ENCODE data around the gene MLLT10.
A peak's percentile ranks its signal among the peaks of the same experiment; 100 is the strongest.
"Not testable (repeated sequence)": the region's sequence is repeated elsewhere in the genome, so short reads cannot be mapped to it uniquely, and the experiment has no call there.

MLLT10 gene

DNA sequence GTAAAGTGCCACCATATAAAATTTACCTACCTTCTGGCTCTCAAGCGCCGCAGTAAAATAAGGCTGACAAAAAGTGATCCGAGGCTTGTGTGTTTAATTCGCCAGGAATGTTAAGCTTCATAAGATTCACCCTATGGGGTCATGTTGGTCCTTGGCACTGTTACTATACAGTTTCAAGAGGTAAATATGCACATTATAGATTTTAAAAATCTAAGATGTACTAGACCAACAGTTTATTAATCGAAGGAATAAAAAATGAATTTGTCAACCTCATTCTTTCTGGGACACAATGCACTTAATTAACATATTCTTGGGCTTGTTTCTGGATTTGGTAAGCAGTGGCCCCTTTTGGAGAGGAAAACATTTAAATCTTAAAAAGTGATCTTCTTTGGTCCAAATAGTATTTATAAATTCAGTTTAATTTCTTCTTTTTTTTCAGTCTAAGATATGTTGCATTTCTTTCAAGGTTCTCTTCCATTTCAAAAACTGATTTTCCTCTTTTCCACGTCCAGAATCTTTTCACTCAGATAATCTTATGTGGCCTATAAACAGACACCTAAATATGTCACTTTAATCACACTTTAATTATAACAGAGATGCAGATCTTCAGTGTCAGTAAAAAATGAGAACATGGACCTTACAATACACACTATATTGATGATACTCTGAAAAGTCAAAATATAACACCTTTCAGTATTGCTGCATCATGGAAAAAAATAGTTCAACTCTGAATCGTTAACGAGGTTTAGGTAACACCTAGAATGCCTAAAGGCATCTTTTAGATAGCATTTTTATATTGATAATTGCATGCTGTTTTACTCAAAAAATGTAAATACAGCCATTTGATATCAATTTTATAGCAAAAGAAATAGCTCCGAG, 4.8 kb upstream of the MLLT10 start:
- no peak for DNase-seq

DNA sequence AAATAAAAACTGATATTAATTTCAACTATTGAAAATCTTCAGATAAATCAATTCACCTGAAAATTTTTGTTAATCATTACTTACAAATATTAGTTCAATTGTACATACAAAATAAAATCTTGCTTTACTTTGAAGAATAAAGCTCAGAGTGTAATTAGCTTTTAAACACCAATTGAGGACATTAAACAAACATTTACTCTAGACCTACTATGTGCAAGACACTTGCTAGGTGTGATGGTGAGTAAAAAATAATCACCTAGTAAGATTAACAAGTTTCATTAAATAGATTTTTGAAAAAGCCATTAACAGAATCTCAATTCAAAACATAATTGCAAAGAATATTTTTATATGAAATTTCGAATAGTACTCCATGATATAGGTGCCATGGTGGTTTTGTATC, 3.9 kb upstream of the MLLT10 start:
- no peak for DNase-seq

DNA sequence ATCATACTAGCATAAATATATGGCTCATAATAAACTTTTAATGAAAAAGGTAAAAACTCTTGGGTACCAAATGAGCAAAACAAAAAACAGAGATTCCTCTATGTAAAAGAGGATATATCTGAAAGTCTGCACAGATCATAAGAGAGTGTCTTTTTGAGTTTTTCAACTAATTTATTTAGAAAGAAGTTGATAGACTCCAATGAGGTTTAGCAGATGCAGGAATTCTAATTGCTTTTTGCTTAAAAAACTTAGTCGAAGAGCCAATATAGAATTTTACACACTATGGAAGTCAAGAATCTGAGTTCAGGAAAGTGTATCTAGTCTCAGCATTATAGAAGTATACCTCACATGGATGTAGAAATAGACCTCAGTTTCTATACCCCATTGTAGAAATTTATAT, 3.4 kb upstream of the MLLT10 start:
- no peak for DNase-seq

DNA sequence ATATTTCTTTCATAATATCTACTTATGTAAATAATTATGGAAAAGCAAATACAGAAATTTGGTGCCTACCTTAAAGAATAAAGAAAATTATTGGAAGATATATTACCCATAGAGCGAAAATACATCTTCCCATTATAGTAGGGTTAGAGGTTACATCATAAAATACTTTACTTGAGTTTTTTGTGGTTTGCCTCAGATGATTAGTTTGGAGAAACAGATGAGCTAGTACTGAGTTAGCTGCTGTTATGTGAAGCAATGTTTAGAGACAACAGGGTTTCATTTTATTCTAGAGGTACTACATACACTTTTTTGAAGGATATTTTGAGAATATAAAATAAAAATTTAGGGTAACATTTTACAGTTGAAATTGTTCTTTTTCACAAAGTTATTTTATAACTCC, 2.9 kb upstream of the MLLT10 start:
- no peak for DNase-seq

DNA sequence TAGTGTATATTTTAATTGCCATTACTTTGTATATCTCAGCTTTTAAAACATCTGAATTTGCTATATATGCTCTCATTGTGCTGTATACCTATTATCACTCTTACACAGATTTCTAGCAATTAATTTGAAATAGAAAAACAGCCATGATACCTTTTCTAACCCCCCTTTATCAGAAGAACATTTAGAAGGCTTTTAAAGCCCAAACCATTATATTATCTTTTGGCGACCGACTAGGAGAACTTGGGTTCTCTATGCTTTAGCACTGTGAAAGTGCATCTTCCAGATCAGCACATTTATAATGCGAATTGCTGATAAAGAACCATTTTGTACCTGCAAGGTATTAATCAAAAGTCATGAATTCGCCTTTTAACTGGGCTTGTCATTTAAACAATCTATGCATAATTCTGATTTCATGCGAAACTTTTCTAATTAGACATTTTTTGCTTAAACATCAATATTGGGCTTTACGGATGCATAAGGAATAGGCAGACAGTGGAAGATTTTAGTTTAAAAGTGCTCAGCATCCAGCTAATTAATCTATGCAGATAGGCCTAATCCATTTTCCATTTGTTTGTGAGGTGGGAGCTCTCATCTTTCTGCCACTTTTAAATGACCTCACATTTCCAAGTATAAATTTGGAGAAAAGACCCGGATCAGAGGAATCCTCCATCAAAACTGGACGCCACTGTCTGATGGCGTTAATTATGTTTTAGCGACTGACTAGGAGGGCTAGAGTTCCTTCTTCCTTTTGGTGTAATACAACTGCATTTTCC, 1.2 kb upstream of the MLLT10 start:
- DNase-seq: no peak

DNA sequence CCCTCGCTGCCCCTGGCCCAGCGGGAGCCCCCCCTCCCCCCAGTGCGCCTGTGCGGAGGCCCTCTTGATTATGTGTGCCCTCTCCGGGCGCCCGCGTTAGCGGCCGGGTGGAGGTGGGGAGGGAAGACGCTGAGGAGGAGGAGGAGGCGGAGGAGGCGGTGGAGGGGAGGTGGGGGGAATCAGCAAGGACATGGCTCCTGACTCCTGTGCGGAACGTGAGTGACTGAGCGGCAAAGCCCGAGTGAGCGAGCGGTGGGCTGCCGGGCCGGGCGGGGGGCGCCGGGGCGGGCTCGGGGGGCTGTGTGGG, 201 bp downstream of the MLLT10 start:
- no peak for DNase-seq

DNA sequence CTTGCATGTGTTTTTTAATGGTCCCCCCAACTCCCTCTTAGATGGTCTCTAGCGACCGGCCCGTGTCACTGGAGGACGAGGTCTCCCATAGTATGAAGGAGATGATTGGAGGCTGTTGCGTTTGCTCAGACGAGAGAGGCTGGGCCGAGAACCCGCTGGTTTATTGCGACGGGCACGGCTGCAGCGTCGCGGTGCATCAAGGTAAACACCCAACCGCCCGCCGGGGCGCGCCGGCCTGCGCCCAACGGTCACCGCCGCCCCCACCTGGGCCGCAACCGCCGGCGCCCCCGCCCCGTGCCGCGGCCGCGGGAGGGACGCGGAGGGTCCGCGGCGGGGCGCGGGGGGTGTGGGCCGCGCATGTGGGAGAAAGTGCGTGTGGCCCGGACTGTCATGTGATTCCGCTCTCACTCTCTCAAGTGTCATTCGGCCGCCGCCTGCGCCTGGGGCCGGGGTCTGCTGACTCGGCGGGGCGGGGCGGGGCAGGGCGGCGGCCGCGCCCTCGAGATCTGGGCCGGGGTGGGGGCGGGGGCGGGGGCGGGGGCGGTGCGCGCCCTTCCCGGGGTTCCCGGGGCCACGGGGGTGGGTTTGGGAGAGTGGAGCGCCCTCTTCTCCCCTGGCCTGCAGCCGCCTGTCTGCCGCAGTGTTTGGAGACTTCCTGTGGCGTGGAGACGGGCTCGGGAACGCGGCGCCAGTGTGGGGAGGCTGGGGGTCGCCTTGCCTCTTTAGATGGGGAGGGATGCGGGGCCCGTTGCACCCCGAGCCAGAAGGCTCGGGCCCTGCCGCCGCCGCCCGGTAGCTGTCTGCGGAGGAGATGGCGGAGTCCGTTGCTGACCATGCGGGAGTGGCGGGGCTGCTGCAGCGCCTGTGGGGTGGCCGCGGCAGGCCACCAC, 817 bp downstream of the MLLT10 start:
- DNase-seq: peak; percentile 36 to 38

DNA sequence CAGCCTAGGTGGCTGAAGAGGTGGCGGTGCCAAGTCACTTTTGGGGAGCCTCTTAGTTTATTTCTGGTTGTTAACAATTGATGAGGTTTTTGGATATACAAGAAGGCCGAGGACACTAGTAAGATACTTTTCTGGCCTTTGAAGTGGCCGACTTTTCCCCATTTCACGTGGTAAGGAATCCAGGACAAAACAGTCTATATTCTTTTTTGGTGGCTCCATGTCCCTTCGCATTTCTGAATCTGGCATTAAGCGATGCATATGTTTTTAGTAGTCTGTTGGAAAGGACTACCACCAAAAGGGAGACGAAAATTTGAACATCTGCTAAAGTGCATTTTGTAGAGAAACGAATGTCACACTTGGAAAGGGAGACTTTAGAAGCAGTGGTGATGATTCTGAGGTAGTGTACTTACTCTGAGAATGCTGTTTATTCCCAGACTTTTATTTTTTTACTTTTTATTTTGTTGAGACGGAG, 1.5 kb downstream of the MLLT10 start:
- no peak for DNase-seq

DNA sequence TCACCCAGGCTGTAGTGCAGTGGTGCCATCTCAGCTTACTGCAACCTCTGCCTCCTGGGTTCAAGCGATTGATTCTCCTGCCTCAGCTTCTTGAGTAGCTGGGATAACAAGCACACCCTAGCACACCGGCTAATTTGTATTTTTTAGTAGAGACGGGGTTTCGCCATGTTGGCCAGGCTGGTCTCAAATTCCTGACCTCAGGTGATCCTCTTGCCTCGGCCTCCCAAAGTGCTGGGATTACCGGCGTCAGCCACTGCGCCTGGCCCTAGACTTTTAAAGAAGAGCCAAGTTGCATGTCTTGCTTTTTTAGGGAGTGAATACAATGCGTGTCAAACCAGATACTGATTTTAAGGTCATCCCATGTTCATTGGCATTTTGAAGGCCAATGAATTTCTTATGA, 1.9 kb downstream of the MLLT10 start:
- not testable (repeated sequence) for DNase-seq

DNA sequence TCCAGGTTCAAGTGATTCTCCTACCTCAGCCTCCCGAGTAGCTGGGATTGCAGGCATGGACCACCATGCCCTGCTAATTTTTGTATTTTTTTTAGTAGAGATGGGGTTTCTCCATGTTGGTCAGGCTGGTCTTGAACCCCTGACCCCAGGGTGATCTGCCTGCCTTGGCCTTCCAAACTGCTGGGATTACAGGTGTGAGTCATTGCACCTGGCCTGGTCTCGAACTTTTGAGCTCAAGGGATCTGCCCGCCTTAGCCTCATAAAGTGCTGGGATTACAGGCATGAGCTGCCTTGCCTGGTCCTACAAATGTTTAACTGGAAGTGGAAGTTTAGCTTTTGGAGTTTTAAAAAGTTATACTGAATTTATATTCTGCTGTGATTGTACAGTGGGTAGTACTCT, 2.8 kb downstream of the MLLT10 start:
- DNase-seq: no peak

DNA sequence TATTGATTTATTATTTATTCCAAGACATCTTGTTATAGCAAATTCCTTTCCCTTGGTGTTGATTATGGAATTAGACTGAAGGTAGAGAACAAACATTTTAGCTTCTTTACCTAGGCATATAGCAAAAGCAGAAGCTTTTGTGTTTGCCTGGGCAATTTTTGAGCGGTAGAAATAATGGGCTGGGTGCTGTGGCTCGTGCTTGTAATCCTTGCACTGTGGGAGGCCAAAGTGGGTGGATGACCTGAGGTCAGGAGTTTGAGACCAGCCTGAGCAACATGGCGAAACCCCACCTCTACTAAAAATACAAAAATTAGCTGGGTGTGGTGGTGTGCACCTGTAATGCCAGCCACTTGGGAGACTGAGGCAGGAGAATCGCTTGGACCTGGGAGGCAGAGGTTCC, 6.7 kb downstream of the MLLT10 start:
- DNase-seq: not testable (repeated sequence)

DNA sequence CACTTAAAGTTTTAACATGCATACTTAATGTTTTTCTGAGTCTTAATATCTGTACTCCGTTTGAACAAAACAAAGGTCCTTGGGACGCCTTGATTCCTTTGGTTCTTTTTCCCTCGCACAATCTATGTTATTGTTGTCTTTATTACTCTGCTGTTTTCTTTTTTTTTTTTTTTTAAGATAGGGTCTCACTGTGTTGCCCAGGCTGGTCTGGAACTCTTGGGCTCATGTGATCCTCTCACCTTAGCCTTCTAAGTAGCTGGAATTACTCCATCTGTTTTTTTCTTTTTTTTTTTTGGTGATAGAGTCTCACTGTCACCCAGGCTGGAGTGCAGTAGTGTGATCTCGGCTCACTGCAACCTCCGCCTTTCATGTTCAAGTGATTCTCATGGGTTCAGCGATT, 13.2 kb downstream of the MLLT10 start:
- DNase-seq: no peak

DNA sequence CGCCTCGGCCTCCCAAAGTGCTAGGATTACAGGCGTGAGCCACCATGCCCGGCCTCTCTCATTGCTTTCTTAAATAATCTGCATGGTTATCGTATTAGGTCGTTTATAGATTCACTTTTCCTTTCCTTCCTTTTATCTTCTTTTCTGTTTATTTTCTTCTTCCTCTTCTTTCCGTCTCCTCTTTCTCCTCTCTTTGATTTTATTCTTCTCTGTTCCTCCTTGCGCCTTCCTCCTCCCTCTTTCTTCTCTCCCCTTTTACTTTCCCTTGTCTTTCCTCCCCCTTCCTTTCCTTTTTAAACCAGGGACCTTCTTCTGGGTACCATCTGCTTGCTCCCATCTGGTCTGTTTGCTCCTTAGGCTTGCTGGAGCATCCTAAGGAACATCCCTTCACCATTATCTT, 18.6 kb downstream of the MLLT10 start:
- no peak for DNase-seq

DNA sequence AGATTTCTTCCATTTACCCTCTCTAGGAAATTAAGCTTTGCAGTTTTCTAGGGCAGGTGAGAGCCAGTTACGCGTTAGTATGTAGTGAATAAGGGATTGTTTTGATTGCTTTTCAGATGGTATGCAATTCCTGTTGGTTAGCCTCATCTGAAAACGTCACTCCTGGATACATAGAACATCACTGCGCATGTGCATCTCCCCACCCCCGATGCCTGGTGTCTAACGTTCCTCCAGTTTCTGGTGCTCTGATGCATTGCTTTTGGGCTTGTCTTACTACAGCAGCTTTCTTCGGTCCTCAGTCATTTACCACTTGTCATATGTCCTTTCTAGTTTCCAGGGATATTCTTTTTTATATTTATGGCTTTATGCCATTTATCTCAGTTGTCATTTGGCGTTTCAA, 22.5 kb downstream of the MLLT10 start:
- DNase-seq: no peak

DNA sequence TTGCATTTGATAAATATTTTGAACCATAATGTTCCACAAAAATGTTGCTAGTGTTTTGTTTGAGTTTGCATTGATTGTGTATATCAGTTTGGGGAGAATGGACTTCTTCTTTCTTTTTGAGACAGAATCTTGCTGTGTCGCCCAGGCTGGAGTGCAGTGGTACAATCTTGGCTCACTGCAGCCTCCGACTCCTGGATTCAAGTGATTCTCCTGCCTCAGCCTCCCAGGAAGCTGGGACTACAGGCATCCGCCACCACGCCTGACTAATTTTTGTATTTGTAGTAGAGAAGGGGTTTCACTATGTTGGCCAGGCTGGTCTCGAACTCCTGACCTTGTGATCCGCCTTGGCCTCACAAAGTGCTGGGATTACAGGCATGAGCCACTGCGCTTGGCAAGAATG, 25.0 kb downstream of the MLLT10 start:
- DNase-seq: not testable (repeated sequence)

DNA sequence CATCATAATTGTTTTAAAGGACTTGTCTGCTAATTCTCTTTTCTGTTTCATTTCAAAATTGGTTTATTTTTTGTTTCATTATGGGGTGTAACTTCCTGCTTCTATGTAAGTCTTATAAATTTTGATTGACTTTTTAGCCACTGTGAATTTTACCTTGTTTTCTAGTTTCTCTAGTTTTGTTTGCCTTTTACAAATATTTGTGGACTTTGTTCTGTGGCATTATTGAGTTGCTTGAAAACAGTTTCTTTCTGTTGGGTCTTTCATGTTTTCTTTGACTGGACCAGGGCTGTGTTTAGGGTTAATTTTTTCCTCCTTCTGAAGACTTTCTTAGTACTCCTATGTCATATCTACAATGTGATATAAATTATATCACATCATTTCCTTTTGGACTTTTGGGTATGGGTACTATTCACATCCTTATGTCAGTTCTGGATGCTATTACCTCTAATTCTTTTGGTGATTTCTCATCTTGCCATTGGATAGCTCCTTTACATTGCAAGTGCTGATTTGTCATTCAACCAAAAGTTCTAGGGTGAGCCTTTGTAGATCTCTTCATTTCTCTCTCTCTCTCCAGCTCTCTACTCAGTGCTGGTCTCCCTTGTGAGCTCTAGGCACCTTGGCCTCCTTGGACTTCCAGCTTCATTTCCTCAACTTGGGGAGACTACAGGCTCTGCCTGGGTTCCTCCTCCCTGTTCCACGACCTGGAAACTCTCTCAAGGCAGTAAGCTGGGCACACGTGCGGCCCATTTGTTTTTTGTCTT, 36.9 kb downstream of the MLLT10 start:
- no peak for DNase-seq

DNA sequence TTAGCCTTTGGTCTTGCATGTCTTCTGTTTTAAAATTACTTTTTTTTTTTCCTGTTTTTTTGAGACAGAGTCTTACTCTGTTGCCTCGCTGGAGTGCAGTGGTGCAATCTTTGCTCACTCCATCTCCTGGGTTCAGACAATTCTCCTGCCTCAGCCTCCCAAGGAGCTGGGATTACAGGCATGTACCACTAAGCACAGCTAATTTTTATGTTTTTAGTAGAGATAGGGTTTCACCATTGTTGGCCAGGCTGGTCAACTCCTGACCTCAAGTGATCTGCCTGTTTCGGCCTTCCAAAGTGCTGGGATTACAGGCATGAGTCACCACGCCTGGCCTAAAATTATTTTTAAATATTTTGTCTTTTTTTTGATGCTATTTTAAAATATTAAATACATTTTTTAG, 38.5 kb downstream of the MLLT10 start:
- DNase-seq: no peak

DNA sequence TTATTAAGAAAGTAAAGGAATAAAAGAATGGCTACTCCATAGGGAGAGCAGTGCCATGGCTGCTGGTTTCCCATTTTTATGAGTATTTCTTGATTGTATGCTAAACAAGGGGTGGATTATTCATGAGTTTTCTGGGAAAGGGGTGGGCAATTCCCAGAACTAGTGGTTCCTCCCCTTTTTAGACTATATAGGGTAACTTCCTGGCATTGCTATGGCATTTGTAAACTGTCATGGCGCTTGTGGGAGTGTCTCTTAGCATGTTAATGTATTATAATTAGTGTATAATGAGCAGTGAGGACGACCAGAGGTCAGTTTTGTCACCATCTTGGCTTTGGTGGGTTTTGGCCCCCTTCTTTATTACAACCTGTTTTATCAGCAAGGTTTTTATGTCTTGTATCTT, 40.5 kb downstream of the MLLT10 start:
- not testable (repeated sequence) for DNase-seq

DNA sequence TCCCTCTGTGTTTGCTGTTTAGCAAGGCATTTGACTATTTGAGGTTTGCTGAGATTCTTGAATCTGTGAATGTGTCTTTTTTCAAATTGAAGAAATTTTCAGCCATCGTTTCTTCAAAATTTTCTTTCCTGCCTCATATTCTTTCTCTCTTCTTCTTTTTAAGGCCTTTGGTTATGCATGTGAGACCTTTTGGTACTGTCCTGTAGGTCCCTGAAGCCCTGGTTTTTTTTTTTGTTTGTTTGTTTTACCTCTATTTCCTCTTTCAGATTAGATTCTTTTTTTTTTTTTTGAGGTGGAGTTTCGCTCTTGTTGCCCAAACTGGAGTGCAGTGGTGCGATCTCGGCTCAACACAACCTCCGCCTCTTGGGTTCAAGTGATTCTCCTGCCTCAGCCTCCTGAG, 45.3 kb downstream of the MLLT10 start:
- DNase-seq: no peak

DNA sequence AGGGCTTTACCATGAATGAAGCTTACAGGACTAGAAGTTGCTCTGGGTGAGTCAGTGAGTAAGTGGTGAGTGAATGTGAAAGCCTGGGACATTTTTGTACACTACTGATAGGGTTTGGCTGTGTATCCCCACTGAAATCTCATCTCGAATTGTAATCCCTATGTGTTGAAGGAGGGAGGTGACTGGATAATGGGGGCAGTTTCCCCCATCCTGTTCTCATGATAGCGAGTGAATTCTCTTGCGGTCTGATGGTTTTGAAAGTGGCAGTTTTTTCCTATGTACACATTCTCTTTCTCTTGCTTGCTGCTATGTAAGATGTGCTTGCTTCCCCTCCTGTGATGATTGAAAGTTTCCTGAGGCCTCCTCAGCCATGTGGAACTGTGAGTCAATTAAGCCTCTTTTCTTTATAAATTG, 47.4 kb downstream of the MLLT10 start:
- DNase-seq: not testable (repeated sequence)

DNA sequence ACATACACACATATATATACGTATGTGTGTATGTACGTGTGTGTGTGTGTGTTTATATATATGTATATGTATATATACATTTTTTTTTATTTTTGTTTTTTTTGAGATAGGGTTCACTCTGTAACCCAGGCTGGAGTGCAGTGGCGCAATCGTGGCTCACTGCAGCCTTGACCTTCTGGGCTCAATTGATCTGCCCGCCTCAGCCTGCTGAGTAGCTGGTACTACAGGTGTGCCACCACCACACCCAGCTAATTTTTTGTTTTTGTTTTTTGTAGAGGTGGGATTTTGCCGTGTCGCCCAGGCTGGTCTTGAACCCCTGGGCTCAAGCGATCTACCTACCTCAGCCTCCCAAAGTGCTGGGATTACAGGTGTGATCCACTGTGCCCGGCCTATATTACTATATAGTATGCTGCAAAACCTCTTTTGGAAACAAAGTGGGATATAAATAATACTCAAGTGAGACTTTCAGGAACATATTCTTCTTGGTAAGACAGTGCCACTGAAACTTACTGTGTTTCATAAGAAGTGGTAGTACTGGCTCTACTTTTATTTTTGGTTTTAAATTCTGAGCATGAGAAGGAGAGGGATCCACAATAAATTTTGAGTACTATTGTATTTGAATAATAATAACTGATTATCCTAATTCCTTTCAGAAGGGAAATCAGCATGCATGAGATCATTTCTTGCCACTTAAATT, 51.0 kb downstream of the MLLT10 start:
- DNase-seq: no peak

DNA sequence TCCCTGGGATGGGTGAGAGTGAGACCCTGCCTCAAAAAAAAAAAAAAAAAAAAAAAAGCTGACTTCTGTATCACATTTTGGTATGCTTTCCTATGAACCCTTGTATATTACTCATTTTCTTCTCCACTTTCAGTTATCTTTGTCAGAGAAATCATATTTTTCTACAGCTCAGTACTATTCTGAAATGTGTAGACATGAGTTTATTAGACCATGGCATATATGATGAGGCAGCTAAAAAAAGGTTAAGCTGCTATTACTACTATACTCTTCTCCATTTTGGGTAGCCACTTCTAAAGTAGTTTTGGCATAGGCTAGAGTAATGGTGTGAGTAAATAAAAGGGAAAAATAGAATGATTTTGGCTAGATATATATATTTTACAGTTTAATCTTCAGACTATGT, 53.4 kb downstream of the MLLT10 start:
- DNase-seq: no peak
